ENCODE measurements around the gene RINL.

The RINL gene

DNA sequence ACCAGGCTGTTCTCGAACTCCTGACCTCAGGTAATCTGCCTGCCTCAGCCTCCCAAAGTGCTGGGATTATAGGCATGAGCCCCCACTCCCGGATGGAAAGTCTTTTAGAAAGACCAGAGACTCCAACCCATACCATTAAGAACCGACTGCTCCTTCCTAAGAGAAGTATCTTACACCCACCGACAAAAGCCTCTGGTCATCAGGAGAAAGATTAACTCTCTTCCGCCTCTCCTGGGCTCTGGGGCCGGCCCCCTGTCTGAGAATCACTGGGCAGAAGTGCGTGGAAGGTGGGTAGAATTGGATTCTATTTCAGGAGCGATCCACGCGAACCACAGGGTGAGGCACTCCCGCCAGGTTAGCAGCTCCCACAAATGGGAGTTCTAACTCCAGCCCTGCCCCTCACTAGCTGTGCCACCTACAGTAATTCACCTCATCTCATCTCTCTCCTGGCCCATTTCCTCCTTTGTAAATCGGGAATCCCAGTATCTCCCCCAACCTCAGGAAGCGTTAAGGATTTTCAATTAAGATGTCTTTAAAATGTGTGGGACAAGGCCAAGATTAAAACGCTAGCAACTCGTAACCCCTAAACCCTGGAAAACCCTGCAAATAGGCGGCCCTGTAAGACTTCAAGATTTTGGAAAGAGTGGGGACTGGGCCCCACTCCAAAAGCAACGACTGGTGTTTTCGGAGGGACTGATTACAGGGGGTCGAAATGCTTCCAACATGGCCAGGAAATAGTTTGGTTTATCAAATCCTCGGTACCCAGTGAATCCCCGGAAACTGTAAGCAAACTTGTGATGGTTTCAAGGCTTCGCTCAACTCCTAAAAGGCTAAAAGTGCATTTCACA lies 29.6 kb downstream of the RINL start:
- DNase-seq: no peak

DNA sequence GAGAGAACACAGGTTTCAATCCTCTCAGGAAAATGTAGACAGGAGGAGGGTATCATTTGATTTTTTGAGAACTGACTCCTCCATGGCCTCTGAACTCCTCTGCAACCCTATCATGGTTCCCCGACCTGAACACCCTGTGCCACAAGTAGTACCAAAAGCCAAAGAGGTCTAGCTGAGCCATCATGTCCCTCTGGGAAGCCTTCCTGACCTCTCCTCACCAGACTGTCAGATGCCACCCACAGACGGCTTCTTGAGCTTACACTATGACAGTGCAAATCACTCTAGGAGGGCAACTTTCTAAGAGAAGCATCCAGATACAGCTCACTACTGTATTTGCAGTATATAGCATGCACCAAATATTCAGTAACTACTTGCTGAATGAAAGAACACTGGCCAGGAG lies 32.0 kb downstream of the RINL start:
- no peak for DNase-seq

DNA sequence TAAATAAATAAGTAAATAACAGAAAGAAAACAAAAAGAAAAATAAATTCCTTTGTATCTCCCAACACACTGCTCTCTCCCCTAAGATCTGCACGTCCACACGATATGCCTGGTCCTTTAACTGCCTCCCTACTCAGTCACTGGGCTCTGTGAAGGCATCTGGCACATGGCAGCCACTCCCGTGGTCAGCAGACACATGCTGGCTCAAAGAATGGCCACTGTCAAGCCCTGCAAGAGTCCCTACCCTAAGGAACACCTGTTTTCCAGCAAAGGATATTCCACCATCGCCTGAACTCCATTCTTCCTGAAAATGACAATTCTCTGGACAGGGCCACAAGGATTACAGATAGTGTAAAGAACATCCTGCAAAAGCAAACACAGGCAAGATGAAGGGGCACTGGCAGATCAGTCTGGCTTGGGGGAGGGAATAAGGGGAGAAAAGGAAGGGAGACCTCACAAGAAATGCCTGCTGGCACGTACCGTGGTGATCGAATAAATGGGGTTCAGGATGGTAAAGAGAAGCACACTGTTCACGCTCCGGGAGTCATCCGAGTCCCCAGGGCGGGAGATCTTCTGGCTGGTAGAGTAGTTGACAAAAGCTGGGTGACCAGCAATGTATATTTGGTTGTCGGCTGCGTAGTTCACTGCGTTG lies 32.6 kb downstream of the RINL start:
- no peak for DNase-seq

DNA sequence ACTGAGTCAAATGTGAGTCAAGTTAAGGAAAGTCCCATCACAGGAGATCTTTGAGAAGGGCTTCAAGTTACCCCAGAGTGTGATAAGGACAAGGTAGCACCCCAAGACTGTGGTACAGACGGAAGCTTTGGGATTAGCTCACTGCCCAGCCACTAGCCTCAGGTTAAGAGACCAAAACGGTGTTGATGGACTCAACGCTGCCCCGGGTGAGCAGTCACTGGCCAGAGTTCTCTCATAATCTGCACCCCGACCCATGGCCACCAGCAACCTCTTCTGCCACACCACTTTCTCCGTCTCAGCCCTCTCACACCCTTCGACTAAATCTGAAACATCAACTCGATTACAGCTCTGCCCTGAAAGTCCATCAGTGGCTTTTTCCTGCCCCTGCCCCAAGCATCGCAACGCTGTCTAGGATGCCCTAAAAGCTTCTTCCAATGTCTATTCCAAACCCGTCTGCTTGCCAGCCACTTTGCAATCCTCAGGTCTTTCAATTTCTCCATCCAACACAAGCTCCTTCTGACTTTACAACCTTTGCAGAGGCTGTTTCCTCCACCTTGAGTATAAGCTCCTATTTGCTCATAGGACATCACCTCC lies 33.9 kb downstream of the RINL start:
- no peak for DNase-seq

DNA sequence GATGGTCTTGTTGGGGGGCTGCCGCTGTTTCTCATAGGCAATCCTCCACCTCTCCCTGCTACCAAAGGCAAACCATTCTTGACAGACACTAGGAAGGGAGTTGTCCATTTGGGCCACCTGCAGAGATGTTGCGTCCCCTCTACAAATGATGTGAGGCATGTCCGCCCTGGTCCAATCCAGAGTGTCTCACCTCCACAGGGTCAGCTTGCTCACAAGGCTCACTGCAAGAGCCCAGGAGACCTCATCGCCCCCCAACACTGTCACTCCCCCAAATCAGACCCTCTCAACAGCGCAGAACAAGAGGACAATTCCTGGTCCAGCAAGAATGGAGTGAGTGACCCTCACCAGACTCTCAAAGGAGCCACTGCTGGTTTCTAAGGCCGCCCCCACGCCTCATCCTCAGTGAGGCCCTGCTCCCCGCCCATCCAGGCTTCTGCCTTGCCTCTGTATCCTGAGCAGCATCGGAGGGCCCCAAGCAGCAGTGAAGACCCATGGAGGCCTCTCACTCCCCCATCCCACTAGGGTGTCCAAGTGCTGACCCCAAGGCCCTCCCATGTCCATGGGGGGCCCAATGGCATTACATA lies 34.8 kb downstream of the RINL start:
- no peak for DNase-seq

DNA sequence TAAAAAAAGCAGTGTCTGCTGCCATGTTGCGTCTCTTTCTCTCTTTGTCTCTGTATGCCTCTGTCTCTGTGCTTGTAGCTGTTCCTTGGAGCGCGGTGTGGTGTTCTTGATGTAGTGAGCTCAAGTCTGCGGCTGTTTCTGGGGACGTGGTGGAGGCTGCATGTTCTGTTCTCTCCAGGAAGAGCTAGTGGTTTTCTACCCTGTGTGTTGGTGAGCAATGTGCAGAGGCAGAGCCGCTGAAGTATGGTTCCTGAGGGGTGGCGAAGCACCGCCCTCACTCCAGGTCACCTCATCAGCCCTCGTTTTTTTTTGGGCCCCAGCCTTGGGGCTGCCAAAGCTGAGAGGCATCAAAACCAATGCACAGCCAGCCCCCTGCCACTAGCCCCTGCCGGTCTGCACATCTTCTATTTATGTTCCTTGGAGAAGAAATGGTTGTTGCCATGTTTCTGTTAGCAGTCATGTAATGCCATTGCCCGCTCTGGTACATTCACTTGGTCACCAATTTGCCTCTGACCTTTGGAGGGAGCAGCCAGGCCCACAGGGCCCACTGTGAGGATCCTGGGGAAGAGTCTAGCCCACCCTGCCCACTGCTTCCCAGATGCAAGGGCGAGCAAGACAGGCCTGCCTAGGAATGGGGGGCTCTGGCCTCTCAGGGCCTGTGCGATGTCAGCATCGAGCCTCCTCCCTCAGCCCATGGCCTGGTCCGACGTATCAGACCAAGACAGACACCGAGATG lies 35.5 kb downstream of the RINL start:
- DNase-seq: no peak

DNA sequence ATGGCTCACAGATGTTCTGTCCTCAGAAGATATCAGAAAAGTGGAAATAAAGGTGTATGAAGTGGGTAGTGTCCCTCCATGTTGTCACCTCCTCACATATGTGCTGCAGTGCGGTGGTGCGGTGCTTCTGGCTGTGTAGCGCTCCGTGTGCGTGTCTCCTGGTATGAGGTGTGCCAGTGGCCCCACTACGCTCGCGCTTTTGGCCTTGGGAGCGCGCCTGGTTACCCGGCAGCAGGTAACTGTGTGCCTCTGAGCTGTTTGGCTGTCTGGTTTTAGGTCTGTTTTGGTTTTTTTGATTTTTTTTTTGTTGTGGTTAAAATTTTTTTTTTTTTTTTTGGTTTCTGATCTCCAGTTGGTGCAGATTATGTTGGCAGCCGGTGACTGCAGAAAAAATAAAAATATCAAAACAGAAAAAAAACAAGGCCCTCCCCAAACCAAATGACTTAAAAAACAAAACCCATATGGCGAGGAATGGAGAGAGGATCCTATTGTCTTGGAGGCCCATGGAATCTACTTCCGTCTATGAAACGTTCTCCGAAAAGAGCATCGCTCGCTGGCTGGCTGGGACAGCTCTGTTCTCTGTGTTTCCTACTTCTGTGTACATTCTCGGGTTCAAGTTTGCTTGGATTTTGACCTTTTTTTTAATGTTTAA lies 36.2 kb downstream of the RINL start:
- DNase-seq: no peak

DNA sequence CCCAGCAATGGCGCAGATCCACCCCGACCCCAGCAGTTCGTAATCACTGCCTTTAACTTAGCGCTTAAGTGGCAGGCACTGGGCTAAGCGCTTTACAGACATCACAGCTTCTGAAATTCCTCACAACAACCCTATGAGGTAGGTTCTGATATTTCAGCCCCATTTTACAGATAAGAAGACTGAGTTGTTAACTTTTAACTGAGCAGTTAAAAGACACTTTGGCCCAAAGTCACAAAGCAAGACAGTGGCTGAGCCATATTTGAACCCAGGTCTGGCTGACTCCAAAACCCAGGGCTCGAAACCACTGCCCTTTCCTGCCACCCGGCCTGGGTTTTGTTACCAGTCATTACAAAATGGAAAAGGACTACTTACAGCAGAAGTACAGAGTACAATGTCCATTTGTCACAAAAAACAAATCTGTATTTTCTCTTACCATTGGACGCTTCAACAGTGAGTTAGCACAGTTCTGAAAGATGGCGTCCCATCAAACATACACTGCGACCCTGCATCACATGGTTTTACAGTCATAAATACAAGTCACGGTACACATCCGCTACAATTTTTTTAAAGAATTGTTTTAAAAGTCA lies 36.8 kb downstream of the RINL start:
- no peak for DNase-seq

DNA sequence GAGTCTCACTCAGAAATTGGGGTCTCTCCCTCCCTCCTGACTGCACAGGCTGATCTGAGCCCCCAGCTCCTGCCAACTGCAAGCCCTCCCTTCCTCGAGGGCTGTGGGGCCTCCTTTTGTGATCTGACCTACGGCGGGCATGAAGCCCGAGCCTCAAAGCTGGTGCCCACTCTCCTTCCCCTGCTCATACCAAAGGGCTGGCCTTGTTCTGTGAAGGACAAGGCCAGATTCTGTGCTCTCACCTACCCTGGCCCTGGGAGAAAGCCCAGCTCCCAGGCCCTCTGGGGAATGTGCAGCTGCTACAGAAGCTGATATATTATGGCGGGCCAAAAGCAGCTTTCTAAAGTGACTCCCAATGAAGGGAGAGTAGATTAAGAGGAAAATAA lies 37.5 kb downstream of the RINL start:
- DNase-seq: no peak

DNA sequence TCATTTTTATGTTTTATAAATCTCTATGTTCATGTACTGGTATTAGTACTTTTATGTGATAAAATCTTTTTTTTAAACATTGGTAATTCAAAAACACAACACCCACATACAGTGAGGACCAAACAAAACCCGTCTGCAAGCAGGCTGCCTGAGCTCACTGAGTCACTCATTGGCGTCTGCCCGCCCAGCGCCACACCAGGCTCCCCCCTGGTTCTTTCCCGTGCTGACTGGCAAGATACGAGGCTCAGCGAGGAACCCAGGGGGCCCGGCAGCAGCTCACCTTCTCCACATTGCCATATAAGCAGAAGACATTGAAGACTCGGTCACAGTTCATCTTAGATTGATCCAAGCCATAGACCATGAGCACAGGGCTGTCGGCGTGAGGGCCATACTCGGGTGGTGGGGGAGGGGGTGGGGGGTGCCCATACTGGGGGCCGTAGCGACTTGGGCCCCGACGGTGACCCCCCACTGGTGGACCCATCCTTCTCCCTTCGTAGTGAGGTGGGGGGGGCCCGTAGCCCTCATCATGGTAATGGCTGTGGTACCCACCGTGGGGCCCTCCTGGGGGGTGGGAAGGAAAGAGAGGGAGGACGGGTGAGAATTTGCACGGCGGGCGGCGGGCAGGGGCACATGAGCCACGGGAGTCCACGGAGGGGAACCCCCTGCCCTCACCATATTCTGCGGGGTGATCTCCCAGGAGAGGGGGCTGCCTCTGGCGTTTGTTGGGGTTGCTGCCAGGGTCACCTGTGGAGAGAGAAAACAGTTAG lies 38.1 kb downstream of the RINL start:
- DNase-seq: no peak

DNA sequence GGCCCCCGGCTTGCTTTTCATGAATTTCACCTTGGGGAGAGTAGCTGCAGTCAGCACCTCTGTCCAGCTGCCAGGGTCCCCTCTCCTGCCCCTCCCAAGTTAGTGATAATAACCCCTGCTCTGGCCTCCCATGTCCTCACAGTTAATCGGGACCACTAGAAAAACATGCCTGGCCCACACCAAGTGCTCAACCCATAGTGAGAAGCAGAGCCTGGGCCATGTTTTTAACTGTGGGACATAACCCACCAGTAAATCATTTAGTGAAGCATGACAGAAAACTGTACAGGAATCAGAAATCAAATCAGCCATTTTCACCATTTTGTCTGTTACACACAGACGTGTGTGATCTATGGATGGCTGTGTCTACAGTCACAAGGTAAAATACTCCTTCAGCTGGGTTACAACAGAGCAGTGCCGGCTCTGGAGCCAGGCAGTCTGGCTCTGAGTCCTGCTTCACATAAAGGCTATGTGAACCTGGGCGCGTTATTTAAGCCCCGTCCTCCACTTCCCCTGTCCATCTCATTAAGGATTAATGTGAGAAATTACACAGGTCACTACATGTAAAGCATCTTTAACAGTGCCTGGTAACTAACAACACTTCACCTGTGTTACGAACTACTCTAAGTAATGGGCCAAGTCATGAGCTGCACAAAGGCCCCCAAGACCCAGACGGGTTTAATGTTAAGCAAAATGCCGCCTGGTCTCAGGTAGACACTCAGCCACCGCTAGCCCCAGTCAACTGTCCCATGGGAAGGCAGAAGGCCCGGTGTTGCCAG lies 38.9 kb downstream of the RINL start:
- no peak for DNase-seq

DNA sequence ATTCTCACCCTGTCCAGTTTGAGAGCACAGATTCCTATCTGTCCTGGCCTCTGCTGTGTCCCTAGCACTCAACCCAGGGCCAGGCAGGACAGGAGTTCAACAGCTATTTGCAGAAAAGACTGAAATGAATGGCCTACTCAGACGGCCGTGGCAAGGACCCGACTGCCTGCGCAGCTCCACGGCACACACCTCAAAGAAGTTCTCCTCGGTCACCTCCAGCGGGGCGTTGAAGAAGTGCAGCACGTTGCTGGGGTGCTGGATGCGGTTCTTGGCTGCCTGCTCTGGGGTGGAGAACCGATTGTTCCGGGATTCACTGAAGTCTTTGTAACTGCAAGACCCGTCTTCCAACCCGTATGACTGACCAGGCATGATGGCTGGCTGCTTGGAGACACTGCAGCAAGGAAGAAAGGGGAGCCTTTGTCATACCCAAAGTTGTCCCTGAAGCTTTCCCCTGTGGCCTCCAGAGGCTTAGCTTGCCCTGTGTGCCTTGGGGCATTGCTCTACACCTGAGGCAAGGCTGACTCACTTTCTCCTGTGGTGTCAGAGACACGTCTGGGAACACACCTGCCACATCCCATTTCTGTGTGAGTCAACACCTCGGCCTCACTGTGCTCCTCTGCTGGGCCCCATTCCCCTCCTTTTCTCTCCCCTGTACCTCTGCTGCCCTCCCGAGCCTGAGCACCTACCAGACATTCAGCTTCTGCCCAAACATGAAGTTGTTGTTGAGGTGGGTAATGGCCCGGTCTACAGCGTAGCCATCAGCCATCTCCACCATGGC lies 39.7 kb downstream of the RINL start:
- no peak for DNase-seq

DNA sequence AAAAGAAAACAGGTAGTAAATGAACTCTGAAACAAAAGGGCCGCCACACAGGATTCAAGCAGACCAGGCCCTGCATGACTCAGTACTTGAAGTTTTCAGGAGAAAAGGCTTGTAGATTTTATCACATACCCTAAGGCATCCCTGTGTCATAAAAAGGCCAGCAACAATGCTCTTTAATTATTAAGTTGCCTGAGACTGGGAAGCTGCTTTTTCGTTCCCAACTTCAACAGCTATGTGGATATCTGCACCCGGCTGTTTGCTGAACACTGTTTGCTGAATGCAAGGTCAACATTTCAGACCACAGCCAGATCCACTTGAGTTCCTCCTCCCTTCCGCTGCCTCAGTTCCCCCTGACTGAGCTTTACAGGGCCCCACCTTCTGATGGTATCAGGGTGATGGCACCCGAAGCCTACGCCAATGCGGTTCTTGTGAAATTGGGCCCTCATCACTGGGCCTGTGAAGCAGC lies 40.4 kb downstream of the RINL start:
- no peak for DNase-seq

DNA sequence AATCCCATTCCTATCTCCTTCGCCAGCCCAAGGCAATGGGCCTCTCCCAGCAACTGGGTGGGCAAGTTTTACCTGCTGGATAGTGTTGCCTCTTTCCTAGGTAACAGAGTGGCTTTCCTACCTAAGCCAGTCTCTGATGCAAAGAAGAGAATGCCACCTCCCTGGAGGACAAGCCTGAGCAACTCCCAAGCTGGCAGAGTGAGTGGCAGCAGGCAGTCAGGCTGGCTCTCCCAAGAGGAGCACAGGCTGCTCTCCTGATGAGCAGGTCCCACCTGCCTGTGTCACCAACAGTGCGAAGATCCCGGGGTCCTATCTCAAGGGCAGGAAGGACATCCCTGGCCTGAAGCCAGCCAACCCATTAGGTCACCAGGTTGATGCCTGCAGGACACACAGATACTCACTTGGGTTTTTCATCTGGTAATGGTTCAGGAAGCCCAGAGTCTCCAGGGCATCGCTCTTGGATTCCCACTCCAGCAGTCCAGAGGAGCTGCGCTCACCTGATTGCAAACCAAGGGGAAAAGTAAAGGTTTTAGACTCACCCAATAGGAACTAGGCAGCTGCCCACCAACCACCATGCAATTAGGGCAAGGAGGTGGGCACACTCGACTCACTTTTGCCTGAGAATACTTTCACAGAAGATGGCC lies 41.0 kb downstream of the RINL start:
- DNase-seq: no peak

DNA sequence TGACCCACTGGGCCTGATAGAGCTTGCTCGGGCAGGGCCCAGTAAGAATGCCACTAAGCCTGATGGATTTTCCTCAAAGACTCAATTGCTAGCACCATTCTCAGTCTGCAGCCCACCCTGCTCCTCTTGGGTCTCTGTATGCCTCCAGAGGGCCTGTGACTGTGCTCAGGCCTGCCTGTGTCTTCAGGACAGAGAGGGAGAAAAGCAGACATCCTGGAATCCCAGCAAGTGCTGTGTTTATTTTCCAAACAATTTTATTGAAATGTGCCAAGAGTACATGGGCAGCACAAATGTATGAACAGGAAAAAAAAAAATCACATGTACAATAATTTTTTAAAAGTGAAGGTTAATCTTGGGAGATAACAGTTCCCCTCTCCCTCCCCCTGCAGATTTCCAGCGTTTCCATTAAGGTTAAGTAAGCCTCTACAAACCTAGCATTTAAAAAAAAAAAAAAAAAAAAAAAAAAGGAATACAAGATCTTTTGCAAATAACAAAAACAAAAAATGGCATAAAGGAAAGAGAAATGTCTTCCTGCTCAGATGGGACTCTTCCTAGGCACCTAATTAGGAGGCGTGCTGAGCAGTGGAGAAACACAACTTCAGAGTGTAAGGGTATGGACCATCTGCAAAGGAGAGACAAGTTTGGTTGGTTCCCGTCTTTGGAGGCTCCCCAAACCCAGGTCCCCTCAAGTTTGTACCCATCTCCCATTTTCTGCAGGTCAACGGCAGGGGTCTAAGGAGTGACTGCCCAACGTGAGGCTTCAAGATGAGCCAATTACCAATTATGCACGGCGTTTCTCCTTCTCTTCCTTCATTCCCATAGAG lies 41.7 kb downstream of the RINL start:
- no peak for DNase-seq

DNA sequence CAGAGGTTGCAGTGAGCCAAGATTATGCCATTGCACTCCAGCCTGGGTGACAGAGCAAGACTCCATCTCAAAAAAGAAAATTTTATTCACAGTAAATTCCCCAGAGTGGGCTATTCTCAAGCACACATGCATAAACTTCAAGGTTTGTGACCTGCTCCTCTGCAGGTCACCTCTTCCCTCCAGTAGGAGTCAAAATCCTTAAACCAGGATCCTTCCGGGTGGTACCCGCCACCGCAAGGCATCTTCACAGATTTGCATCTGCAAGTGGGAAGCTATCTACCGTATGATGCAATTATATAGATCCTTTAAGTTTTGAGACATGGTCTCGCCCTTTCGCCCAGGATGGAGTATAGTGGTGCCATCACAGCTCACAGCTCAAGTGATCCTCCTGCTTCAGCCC lies 43.5 kb downstream of the RINL start:
- no peak for DNase-seq

DNA sequence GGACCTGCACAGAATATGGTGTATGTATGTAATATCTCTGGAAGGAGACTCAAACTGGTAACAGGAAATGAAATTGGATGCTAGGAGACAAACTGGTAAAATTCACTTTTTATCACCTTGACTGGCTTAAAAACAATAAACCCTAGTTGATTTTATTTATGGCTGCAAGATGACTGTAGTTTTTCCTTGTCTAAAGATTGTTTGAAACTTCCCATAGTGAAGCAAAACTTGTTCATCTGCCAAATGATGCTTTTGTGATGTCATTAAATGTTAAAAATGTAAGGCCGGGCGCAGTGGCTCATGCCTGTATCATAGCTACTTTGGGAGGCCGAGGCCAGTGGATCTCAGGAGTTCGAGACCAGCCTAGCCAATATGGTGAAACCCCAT lies 44.0 kb downstream of the RINL start:
- DNase-seq: no peak

DNA sequence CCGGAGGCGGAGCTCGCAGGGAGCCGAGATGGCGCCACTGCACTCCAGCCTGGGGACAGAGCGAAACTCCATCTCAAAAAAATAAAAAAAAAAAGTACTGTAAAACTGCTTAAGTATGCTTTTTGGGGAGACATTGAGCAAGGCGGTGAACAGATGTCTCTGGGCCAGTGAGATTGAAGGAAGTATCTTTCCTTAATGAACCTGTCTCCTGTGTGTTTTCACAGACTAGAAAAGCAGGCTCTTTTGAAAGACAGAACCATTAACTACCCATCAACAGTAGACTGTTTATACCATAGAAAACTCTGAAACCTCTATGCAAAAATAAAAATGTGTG lies 45.0 kb downstream of the RINL start:
- no peak for DNase-seq

Data from NCI-H1092 (cell line).